WERI-Rb-1 (cell line): ENCODE measurements around the gene ADGRD1.

Experiments
- DNase-seq: peaks from one replicate; pipeline ENCODE4 v3.0.0-alpha.2; 2020
- H3K27ac ChIP-seq: fragments of 250-450 bp; sonication (Bioruptor Pico); 2 replicates; pipeline ENCODE4 v1.5.1; 2020; ENCODE audit warnings: mild to moderate bottlenecking, moderate library complexity
- H3K27me3 ChIP-seq: fragments of 250-450 bp; sonication (Bioruptor Pico); 2 replicates; pipeline ENCODE4 v1.5.1; 2021; ENCODE audit warnings: mild to moderate bottlenecking, low read depth, moderate library complexity; ENCODE audit not compliant: insufficient read depth, severe bottlenecking
- H3K36me3 ChIP-seq: fragments of 250-450 bp; sonication (Bioruptor Pico); 2 replicates; pipeline ENCODE4 v1.5.1; 2020; ENCODE audit warnings: mild to moderate bottlenecking, moderate library complexity
- H3K4me3 ChIP-seq: 2 replicates; pipeline ENCODE4 v1.5.1; 2011; ENCODE audit warnings: low read depth, mild to moderate bottlenecking, control low read depth, low read length
- H3K9me3 ChIP-seq: fragments of 250-450 bp; sonication (Bioruptor Pico); 2 replicates; pipeline ENCODE4 v1.5.1; 2021; ENCODE audit warnings: mild to moderate bottlenecking, moderate library complexity; ENCODE audit not compliant: severe bottlenecking
- CTCF ChIP-seq: IDR thresholded peaks from 2 replicates; pipeline ENCODE4 v1.5.1; 2011; ENCODE audit warnings: low read depth, mild to moderate bottlenecking, control low read depth, inconsistent platforms, low read length

The ADGRD1 gene

GRCh38 chr12:131176926-131177325, 223.2 kb downstream of the ADGRD1 start:
- DNase-seq: no peak
- H3K27ac ChIP-seq: no peak overlapping the region
- peaks cover 5% of the 10 kb centered on the region for H3K9me3 ChIP-seq
- no peaks in the 10 kb centered on the region for H3K27me3 ChIP-seq
- no peak overlapping the region for H3K4me3 ChIP-seq
- TF ChIP-seq CTCF: no peak
- H3K36me3 ChIP-seq: no peaks in the 10 kb centered on the region

- no peak for TF ChIP-seq CTCF
- no peaks in the 10 kb centered on the region for H3K36me3 ChIP-seq
- H3K27ac ChIP-seq: no peak overlapping the region
- no peaks in the 10 kb centered on the region for H3K27me3 ChIP-seq
- peaks cover 5% of the 10 kb centered on the region for H3K9me3 ChIP-seq
- H3K4me3 ChIP-seq: no peak overlapping the region
- no peak for DNase-seq
Observed at GRCh38 chr12:131177599-131177998, 223.9 kb downstream of the ADGRD1 start.

- no peaks in the 10 kb centered on the region for H3K36me3 ChIP-seq
- TF ChIP-seq CTCF: no peak
- H3K27me3 ChIP-seq: no peaks in the 10 kb centered on the region
Observed at GRCh38 chr12:131187602-131188001, 233.9 kb downstream of the ADGRD1 start.

DNA sequence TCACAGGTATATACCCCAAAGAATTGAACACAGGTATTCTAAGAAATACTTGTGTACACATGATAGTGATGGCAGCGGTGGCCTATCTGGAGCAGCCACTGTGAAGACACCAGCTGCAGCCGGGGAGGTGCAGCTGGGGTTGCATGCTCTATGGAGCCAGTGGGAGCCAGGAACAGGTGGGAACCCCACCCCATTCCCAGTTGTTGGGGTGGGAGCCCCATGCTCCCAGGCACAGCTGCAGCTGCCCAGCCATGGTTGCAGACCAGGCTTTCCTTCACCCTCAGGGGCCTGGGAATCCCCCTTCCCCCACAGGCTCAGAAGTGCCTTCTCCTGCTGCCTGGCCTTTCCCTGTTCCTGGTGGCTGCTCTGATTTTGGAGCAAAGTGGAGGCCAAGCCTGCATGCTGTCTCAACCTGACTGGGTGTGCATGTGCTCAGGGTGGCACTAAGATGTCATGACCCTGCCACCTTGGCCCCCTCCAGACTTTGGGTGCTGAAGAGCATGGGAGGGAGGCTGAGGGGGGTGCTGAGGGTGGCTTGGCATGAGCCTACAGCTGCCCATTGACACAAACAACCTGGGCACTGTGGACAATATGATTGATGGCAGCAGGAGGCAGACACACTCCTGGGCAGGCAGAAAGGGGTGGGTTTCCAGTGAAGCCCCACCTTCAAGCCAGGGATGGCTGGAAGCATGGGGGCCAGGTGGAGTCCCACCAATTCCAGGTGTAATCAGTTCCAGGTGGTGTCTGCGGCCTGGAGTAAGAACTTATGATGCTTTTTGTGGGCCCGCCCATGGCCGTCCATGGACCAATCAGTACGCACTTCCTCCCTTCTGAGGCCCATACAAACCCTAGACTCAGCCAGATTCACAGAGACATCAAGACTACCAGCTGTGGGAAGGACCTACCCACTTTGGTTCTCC, 234.7 kb downstream of the ADGRD1 start:
- Histone ChIP-seq H3K4me3 (no peak overlapping the region), H3K36me3 (no peaks in the 10 kb centered on the region), H3K27me3 (no peaks in the 10 kb centered on the region), H3K9me3 (peaks cover 7% of the 10 kb centered on the region), H3K27ac (no peak overlapping the region)
- TF ChIP-seq CTCF: no peak
- DNase-seq: no peak

More at GRCh38 chr12:131187602-131188001, 233.9 kb downstream of the ADGRD1 start:
- no peak for DNase-seq
- H3K4me3 ChIP-seq: no peak overlapping the region
- H3K27ac ChIP-seq: no peak overlapping the region
- H3K9me3 ChIP-seq: peaks cover 7% of the 10 kb centered on the region

DNA sequence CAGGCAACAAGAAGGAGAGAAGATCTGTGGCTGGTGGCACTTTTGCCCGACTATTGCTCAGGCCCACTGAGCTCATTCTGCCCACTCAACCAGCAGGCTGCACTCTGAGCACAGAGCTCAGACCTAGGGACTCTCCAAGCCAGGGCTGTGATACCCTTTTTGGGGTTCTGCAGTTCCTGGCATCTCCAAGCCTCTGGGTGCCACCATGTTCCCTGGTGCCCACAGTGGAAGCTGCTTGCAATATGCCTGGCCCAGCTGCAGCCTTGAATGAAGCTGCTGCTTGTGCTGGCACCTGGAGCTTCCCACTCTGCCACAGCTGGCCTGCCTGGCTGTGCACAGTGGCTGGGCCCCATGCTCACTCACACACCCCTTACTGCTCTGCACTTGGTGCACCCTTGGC, 236.1 kb downstream of the ADGRD1 start:
- Histone ChIP-seq H3K27me3 (no peaks in the 10 kb centered on the region), H3K9me3 (peaks cover 5% of the 10 kb centered on the region), H3K4me3 (no peak overlapping the region), H3K36me3 (no peaks in the 10 kb centered on the region), H3K27ac (no peak overlapping the region)
- no peak for DNase-seq
- TF ChIP-seq CTCF: no peak
